Bronchial epithelial cell (primary cell): ENCODE results near the gene LSAMP. TPM values are rescaled to one million over a fixed set of nuclear protein-coding genes. Genes with fewer than 3 reads are reported as not detected.

ENCODE experiments used
- DNase-seq: peaks from one replicate; pipeline ENCODE4 v3.0.0-alpha.2; 2010; ENCODE audit warnings: low read depth
- FAIRE-seq: peaks from 2 replicates; lab custom pipeline; 2011; peaks lifted over from hg19 to GRCh38; lab: Jason Lieb, UNC
- H3K27me3 ChIP-seq: 2 replicates; pipeline ENCODE4 v1.5.1; 2011; ENCODE audit warnings: low read length; ENCODE audit not compliant: control insufficient read depth, insufficient read depth
- H3K36me3 ChIP-seq: 2 replicates; pipeline ENCODE4 v1.5.1; 2011; ENCODE audit warnings: low read length; ENCODE audit not compliant: control insufficient read depth, insufficient read depth
- H3K4me3 ChIP-seq: 2 replicates; pipeline ENCODE4 v1.5.1; 2011; ENCODE audit warnings: mild to moderate bottlenecking, low read depth, low read length, control low read depth
- CTCF ChIP-seq: IDR thresholded peaks from 2 replicates; pipeline ENCODE4 v1.5.1; 2011; ENCODE audit warnings: mild to moderate bottlenecking, moderate library complexity, low read length, control low read depth, inconsistent platforms; ENCODE audit not compliant: insufficient read depth, severe bottlenecking
- total RNA-seq: library from RNA; depleted of rRNA; stranded (reverse); fragments of >200 nt; gene quantifications from 2 replicates; pipeline ENCODE4 v1.2.1, GENCODE V29; 2014

The LSAMP gene
- total RNA-seq, 1 donor from 2014 or later = 0.26 TPM

GRCh38 chr3:115876876-115877614 is 568.2 kb downstream of the LSAMP start:
- no peak overlapping the region for H3K4me3 ChIP-seq
- no peak for FAIRE-seq

GRCh38 chr3:115875460-115875859 is 569.8 kb downstream of the LSAMP start:
- Histone ChIP-seq H3K4me3 (no peak overlapping the region), H3K27me3 (no peaks in the 10 kb centered on the region), H3K36me3 (no peaks in the 10 kb centered on the region)
- FAIRE-seq (no peak), DNase-seq (no peak)
- TF ChIP-seq CTCF = no peak

More at GRCh38 chr3:115876876-115877614, 568.2 kb downstream of the LSAMP start:
- no peak for TF ChIP-seq CTCF
- Histone ChIP-seq H3K36me3 (no peaks in the 10 kb centered on the region), H3K27me3 (no peaks in the 10 kb centered on the region)
- no peak for DNase-seq

GRCh38 chr3:115871735-115872134 is 573.6 kb downstream of the LSAMP start:
- Histone ChIP-seq H3K4me3 (no peak overlapping the region), H3K36me3 (no peaks in the 10 kb centered on the region), H3K27me3 (no peaks in the 10 kb centered on the region)
- TF ChIP-seq CTCF = no peak
- FAIRE-seq = no peak
- DNase-seq = no peak

DNA sequence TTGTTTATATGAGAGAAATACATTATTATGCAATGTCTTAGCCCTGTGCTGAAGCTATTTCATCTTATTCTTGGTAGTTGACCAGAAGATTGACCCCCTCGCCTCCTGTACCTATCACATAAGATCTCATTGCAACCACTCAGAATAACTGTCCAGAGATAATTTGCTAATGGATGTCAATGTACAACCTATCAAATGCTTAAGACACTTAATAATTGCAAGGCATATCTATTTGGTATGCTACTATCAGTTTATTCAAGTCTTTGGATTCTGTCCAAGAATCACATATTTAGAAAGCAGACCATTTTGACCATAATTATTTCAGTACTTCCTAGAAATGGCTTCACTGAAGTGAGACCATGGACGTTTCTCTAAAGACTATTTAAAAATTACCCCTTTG is 580.4 kb downstream of the LSAMP start:
- TF ChIP-seq CTCF = no peak
- Histone ChIP-seq H3K36me3 (no peaks in the 10 kb centered on the region), H3K27me3 (no peaks in the 10 kb centered on the region), H3K4me3 (no peak overlapping the region)
- no peak for FAIRE-seq
- no peak for DNase-seq

DNA sequence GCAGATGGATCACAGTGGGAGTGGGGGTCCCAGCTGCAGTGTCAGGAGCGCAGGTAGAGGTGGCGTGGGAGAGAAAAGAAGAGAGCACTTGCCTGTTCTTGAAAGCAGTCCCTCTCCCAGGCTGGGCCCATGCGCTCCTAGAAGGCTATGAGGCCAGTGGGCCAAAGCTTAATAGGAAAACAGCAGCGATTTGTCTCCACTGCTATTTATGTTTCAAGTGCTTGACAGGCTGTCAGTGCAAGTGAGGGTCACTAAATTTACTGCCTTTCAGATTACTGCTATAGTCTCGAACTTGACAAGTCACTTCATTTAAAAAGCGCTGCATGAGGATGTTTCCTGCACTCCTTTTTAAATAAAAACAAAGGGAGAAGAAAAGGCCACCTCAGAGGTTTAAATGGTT is 582.4 kb downstream of the LSAMP start:
- TF ChIP-seq CTCF = no peak
- no peak for FAIRE-seq
- DNase-seq = no peak
- Histone ChIP-seq H3K4me3 (no peak overlapping the region), H3K36me3 (no peaks in the 10 kb centered on the region), H3K27me3 (no peaks in the 10 kb centered on the region)

GRCh38 chr3:115862099-115862498 is 583.2 kb downstream of the LSAMP start:
- no peak for DNase-seq
- H3K27me3 ChIP-seq = no peaks in the 10 kb centered on the region
- no peak overlapping the region for H3K4me3 ChIP-seq
- no peak for FAIRE-seq
- no peaks in the 10 kb centered on the region for H3K36me3 ChIP-seq
- TF ChIP-seq CTCF = no peak
